Right lobe of liver (tissue), 4 donors: ENCODE measurements around the gene NNT.

ENCODE experiments used
- CTCF ChIP-seq, 4 donors: fragments of 200-600 bp in 3 of 4; fragments of 450-650 bp in 1 of 4; IDR thresholded peaks; one replicate each; pipeline versions ENCODE4 v1.5.1 to v1.8.0; 2016 to 2022; ENCODE audit warnings: antibody characterized with exemption in 4 of 4, mild to moderate bottlenecking in 2 of 4
- POLR2A ChIP-seq: fragments of 450-650 bp; IDR thresholded peaks from one replicate; pipeline ENCODE4 v1.6.1; 2017; ENCODE audit warnings: antibody characterized with exemption, mild to moderate bottlenecking
- donor health status: DM: no; HTN: no; CAD: no.
- donor health status: DM: no; HTN: no; CAD: no.
- donor health status: DM: no; HTN: yes; CAD: no.

DNA sequence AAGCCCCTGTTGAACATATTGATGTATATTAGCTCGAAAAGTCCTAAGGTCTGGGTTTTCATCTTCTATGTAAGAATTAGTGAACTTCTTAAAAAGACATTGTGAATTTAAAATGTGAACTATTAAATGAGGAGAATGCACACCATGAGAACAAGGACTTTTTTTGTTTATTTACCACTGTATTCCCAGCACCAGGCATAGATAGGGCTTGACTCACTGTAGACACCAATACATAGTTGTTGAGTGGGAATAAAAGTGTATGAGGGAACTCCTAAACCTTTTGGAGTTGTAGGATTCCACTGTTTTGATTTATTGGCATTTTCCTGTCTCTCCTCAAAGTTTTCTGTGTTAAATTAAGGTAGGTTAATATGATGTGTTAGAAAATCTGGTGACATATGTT, 40.3 kb downstream of the NNT start:
- TF ChIP-seq CTCF (IDR thresholded peaks at IDR 0.05) (no peak), POLR2A (no peak)
